T47D (cell line): ENCODE measurements around the gene COG2.
A peak's percentile ranks its signal among the peaks of the same experiment; 100 is the strongest.

ENCODE experiments used
- DNase-seq, 2 experiments: peaks; one replicate each; pipeline versions ENCODE4 v3.0.0 to v3.0.0-alpha.2; 2011 to 2012; ENCODE audit warnings: low read depth in 1 of 2, low spot score in 1 of 2
- JUND ChIP-seq: IDR thresholded peaks from 2 replicates; pipeline ENCODE4 v1.6.1; 2012; ENCODE audit warnings: low read depth
- in situ Hi-C: cut with HindIII; loops from 2 replicates; pipeline ENCODE4 v1.10.0; 2016; ENCODE audit warnings: low sequenced_read_pairs, low pct_unique_long_range_greater_than_20kb

COG2 gene

GRCh38 chr1:230658691-230659090 lies 16.4 kb downstream of the COG2 start:
- in situ Hi-C loops: no loop called here
- no peak for DNase-seq
- no peak for TF ChIP-seq JUND

DNA sequence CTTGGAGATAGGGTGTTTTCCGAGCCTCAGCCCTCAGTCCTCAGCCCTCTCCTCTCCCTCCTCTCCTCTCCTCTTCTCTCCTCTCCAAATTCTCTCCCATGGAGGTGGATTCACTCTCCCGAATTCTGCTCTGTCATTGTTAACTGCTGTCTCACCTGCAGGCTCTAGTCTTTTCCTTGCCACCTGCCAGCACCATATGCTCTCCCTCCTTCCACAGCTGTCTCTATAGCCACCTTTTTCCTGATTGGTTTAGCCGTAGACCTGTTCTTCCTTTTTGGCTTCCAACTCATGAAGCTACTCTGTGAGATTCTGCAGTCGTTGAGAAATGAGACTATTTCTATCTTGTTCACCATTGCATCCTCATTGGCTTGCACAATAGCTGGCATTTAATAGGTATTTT lies 19.7 kb downstream of the COG2 start:
- no peak for TF ChIP-seq JUND
- in situ Hi-C loops: no loop called here
- no peak for DNase-seq

DNA sequence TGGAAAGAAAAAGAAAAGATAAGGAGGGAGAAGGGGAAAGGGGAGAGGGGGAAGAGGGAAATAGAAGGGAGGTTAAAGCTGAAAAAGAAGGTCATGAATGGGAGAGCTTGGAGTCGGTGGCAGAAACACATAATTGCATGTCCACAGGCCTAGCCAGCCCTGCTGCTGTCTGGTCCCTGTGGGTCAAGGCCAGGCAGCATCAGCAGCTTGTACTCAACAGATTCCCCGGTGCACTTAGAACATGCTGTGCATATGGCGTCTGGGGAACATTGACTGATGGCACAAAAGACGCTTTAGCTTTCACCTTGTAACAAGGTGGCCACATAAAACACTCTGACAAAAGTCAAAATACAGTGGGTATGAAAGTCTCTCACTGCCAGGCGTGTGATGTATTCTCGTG lies 25.9 kb downstream of the COG2 start:
- DNase-seq: no peak
- in situ Hi-C loops: no loop called here
- TF ChIP-seq JUND: no peak

- DNase-seq: no peak
- in situ Hi-C loops: no loop called here
- TF ChIP-seq JUND: no peak
These were observed 27.3 kb downstream of the COG2 start for GRCh38 chr1:230669543-230669942.

DNA sequence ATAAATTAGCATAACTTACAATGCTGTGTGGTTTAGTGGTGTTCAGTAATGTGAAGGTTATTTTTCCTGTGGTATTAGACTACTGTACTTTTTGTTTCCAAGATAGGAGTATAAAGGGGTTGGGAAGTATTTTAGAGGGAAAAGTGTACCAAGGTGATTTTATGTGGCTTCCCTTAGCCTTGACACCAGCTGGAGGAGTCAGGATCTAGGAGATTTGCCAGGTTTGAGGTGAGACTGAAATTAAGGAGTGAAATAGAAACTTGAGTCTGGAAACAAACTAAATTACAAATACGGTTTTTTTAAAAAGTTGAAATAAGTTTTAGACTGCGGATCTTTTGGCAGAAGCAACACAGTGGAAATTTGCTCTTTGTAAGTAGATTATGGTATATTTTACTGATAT lies 32.3 kb downstream of the COG2 start:
- in situ Hi-C loops: no loop called here
- TF ChIP-seq JUND: no peak
- DNase-seq: no peak

DNA sequence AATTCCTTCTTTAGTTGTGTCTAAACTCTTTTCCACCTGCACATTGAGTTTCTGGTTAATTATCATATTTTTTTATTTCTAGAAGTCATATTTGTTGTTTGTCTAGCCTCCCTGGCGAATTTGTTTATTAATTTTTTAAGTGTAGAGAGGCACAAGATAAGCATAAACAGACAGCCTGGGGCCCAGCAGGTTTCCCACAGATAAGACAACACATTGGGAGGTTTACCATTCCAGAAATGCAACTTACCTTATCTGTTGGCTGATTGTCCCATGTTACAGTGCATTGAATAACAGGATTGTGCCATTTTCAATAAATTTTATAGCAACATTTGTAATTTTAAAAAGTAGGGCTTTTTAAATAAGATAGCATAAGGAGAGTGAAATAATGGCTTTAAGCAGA lies 34.9 kb downstream of the COG2 start:
- in situ Hi-C loops: no loop called here
- no peak for DNase-seq
- no peak for TF ChIP-seq JUND

DNA sequence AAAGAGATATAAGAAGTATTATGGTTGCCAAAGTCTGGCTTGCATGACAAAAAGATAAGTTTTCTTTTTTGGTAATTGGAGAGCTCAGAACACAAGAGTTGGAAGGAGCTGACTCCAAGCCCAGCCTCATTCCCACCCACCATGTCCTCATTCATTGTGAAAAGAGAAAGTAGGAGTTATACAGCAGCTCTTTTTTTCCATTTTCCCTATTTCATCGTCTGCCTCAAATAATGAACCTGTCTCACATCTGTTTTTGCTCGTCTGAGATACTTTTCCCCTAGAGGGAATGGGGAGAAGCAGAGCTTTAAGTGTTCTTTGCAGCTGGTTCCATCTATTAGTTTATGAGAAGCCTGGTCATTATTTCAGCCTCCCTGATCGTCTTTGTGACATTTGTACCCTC lies 36.9 kb downstream of the COG2 start:
- DNase-seq: no peak
- TF ChIP-seq JUND: no peak
- in situ Hi-C loops: no loop called here

- no peak for TF ChIP-seq JUND
- DNase-seq: no peak
- in situ Hi-C loops: no loop called here
These were observed 37.5 kb downstream of the COG2 start for GRCh38 chr1:230679825-230680224.

GRCh38 chr1:230680300-230681025 lies 38.2 kb downstream of the COG2 start:
- in situ Hi-C loops: no loop called here
- no peak for DNase-seq
- TF ChIP-seq JUND: no peak

- peak in 1 of 2 experiments; percentile 57 for DNase-seq
- in situ Hi-C loops: no loop called here
These were observed 39.3 kb downstream of the COG2 start for GRCh38 chr1:230681599-230681998.

DNA sequence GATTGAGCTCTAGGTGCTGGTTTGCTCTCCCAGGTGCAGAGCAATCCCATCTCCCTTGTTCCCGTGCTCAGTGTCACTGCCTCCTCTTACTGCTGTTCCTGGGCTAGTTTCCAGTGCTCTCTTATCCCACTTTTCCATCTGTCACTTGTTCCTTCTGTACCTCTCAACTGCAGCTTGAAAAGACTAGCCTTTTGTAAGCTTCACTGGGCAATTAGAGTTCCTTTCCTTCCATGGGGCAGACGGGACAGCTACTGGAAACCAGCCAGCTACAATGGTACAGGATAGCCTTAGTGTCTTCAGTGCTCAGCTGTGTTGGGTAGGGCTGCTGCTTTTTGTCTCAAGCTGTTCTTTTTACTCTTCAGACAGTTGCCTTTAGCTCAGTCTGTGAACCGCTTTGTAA lies 40.0 kb downstream of the COG2 start:
- in situ Hi-C loops: no loop called here
- no peak for TF ChIP-seq JUND
- DNase-seq: peak in 1 of 2 experiments; percentile 68

More at GRCh38 chr1:230681599-230681998, 39.3 kb downstream of the COG2 start:
- no peak for TF ChIP-seq JUND

- DNase-seq: peak in 1 of 2 experiments; percentile 65
- no peak for TF ChIP-seq JUND
- in situ Hi-C loops: no loop called here
These were observed 40.8 kb downstream of the COG2 start for GRCh38 chr1:230682882-230683610.

- no peak for DNase-seq
- in situ Hi-C loops: no loop called here
- no peak for TF ChIP-seq JUND
These were observed 41.9 kb downstream of the COG2 start for GRCh38 chr1:230684146-230684545.
